C4-2B (cell line): ENCODE results near the gene DLGAP4.

ENCODE experiments used
- H3K27ac ChIP-seq: fragments of 450-650 bp; 2 replicates; pipeline ENCODE4 v1.5.1; 2017
- ZFX ChIP-seq: fragments of 450-650 bp; IDR thresholded peaks from 2 replicates; pipeline ENCODE4 v1.6.1; 2017
- TF ChIP-seq, protein P1 (sequence below): fragments of 450-650 bp; conservative IDR thresholded peaks from 2 replicates; pipeline ENCODE4 v1.5.1; 2017; ENCODE audit warnings: mild to moderate bottlenecking

The DLGAP4 gene, protein sequence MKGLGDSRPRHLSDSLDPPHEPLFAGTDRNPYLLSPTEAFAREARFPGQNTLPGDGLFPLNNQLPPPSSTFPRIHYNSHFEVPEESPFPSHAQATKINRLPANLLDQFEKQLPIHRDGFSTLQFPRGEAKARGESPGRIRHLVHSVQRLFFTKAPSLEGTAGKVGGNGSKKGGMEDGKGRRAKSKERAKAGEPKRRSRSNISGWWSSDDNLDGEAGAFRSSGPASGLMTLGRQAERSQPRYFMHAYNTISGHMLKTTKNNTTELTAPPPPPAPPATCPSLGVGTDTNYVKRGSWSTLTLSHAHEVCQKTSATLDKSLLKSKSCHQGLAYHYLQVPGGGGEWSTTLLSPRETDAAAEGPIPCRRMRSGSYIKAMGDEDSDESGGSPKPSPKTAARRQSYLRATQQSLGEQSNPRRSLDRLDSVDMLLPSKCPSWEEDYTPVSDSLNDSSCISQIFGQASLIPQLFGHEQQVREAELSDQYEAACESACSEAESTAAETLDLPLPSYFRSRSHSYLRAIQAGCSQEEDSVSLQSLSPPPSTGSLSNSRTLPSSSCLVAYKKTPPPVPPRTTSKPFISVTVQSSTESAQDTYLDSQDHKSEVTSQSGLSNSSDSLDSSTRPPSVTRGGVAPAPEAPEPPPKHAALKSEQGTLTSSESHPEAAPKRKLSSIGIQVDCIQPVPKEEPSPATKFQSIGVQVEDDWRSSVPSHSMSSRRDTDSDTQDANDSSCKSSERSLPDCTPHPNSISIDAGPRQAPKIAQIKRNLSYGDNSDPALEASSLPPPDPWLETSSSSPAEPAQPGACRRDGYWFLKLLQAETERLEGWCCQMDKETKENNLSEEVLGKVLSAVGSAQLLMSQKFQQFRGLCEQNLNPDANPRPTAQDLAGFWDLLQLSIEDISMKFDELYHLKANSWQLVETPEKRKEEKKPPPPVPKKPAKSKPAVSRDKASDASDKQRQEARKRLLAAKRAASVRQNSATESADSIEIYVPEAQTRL

DNA sequence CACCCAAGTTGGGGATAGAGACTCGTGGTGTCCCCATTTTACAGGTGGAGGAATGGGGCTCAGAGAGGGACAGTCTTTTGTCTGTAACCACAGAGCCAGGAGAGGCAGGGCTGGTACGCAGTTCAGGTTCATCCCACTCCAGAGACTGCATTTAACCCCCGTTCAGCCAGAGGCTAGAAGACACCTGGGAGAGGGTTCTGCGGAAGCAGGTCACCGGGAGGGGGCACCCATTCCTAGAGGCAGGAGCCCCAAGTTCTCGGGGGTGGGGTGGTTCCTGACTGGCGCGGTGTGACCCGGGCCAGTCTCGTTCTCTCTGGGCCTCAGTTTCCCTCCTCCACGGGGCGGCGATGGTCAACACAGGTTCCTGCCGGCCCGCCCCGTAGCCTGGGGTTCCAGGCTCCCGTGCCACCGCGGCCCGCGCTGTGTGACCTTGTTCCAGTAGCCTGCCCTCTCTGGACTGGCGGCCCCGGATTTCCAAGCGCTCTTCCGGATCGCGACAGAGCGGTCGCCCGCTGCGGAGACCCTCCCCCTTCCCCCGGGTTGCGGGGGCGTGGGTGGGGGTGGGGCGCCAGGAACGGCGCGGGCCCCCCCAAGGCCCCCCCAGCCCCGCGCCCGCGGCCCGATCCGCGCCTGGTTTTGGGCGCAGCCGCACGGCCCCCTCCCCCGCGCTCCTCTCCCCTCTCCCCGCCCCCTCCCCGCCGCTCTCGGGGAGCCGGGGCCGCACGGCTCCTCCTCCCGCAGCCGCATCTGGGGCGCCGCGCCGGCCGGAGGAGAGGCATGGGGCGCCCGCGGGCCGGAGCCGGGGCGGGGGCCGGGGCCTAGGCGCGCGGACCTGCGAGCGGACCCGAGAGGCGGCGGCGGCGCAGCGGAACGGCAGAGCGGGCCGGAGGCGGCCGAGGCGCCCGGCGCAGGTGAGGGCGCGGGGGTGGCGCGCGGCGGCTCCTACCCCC, at the start of gene DLGAP4:
DLGAP4 (plus strand) TSS at position 738 of the 950 bp plus-strand sequence. CDS start 125,379 bp downstream, outside the sequence.
- TF ChIP-seq, protein P1, sequence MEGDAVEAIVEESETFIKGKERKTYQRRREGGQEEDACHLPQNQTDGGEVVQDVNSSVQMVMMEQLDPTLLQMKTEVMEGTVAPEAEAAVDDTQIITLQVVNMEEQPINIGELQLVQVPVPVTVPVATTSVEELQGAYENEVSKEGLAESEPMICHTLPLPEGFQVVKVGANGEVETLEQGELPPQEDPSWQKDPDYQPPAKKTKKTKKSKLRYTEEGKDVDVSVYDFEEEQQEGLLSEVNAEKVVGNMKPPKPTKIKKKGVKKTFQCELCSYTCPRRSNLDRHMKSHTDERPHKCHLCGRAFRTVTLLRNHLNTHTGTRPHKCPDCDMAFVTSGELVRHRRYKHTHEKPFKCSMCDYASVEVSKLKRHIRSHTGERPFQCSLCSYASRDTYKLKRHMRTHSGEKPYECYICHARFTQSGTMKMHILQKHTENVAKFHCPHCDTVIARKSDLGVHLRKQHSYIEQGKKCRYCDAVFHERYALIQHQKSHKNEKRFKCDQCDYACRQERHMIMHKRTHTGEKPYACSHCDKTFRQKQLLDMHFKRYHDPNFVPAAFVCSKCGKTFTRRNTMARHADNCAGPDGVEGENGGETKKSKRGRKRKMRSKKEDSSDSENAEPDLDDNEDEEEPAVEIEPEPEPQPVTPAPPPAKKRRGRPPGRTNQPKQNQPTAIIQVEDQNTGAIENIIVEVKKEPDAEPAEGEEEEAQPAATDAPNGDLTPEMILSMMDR: no peak
- TF ChIP-seq ZFX: no peak
- H3K27ac ChIP-seq: no peak within 1 kb of the TSS

DNA sequence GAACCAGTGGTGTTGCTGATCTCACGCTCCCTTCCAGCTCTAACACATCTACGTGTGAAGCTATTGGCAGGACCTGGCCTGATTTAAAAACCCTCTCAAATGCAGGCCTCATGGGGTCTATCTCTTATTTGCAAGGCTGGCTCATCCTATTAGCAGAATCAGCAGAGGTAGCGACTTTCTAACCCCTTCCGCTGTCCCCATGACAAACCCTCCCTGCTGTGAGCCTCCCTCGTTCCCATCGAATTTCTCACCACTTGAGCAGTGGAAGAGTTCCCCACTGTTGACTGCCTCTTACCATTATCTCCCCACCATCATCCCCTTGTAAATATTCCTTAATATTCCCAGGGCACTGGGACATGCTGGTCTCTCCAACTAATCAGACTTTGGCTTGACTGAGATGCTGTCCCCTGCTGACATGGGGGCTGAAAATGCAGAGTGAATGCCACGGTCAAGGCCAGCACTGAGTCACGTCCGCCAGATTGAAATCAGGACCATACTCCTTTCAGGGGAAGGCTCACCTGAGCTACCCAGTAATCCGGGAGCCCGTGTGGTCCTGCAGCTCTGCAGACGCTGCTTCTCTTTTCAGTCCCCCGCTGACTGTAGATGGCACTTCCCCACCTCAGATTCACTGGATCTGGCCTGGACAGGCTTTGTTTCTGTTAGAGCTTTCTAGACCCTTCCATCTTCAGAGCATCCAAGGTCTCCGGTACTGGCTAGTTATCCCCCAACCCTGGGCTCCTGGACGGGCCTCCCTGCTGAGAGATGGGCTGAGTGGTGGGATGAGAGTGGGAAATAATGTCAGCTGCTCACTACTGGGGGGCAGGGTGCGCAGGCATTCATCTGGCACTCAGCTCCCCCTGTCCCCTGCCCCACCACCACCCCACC, 46.7 kb upstream of the DLGAP4 start:
- H3K27ac ChIP-seq: no peak overlapping the region
- no peak for TF ChIP-seq ZFX
- TF ChIP-seq, protein P1: no peak

DNA sequence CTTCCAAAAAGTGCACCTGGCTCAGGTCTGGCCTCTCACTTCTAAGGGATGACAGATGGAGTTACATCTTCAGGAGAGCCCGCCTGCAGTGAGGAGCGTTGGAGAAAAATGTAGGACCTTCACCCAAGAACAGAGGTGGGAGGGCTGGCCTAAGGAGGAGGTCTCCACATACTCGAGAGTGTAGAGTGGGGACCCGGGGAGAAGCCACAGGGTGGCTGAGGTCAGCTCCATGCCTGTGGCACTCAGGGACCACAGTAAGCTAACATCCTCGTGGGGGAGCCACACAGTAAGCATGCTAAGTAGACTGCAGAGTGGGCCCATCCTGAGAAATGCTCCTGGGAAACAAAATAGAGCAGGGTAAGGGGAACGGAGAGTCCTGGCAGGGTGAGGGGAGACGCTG, 45.8 kb upstream of the DLGAP4 start:
- H3K27ac ChIP-seq: no peak overlapping the region
- TF ChIP-seq ZFX: no peak
- TF ChIP-seq, protein P1: no peak

DNA sequence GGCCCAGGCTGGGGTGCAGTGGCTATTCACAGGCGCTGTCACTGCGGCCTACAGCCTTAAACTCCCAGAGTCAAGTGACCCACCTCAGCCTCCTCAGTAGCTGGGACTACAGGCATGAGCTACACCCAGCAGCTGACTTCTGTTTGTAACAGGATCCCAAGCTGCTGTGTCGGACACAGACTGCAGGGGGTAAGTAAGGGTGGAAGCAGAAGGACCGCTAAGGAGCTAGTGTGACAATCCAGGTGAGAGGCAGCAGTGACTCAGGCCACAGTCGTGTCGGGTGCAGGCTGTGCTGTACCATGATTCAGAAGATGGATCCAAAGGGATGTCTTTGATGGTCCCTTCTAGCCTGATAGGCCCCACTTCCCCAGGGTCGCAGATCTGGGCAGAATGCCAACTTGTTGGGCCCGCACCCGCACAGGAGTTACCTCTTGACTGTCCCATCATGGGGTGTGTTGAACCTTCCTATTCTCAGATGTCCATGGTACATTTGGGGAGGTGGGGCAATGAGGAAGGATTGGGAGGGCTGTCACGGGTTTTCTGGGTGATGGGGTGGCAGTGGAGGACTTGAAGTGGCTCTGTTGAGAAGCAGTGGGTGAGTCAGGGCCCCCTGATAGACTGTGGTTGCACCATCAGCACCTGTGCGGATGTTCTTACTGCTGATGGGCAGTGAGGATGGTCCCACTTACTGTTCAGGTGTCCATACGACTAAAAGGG, 44.6 kb upstream of the DLGAP4 start:
- H3K27ac ChIP-seq: no peak overlapping the region
- TF ChIP-seq, protein P1: no peak
- no peak for TF ChIP-seq ZFX

DNA sequence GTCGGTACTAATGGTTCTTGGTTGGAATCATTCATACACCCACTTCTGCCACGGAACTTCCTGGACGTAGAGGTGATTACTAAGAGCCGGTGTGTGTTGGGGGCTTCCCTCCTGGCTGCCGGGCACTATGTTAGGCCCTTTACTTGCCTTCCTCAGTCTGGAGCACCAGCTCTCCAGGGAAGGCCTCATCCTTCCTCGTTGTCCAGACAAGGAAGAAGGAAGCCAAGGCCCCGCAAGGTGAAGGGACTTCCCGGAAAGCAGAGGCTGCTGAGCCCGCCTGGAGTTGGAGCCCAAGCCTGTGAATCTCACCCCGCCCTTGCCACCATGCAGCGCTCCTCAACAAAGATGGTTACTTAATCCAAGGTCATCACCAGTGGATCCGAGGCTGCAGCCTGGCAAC, 43.7 kb upstream of the DLGAP4 start:
- TF ChIP-seq, protein P1: no peak
- no peak for TF ChIP-seq ZFX

More for the DNA sequence above, 43.7 kb upstream of the DLGAP4 start:
- H3K27ac ChIP-seq: no peak overlapping the region
